ENCODE results near the gene LRRK2. TPM values are rescaled to one million over a fixed set of nuclear protein-coding genes. Genes with fewer than 3 reads are reported as not detected.

Gene LRRK2
- total RNA-seq, 1 experiment from 2014 or later = 0.13 TPM

- intact Hi-C loops (cut with micrococcal nuclease; ENCODE audit: unreplicated experiment) (no loop called here), in situ Hi-C loops (cut with HindIII; ENCODE audit: low pct_unique_long_range_greater_than_20kb, low sequenced_read_pairs) (no loop called here)
- ATAC-seq = no peak
- no peak for DNase-seq (ENCODE audit: low read depth, low spot score)
- no peaks in the 10 kb centered on the region for H3K36me3 ChIP-seq (ENCODE audit: control insufficient read depth, insufficient read depth, low read length)
- ChIA-PET CTCF (no interaction called here), POLR2A (no interaction called here)
- TF ChIP-seq REST (IDR thresholded peaks at IDR 0.05; ENCODE audit: insufficient read depth in 1 of 2, low read depth in 2 of 2, low read length in 1 of 2) (no peak), SIN3A (IDR thresholded peaks at IDR 0.05; ENCODE audit: borderline replicate concordance, insufficient read depth, low read depth, low read length) (no peak), TCF7L2 (IDR thresholded peaks at IDR 0.05; ENCODE audit: low read depth, low read length) (no peak), POLR2AphosphoS5 (IDR thresholded peaks at IDR 0.05; ENCODE audit: low read depth, low read length) (no peak)
- TF ChIP-seq, protein P1, sequence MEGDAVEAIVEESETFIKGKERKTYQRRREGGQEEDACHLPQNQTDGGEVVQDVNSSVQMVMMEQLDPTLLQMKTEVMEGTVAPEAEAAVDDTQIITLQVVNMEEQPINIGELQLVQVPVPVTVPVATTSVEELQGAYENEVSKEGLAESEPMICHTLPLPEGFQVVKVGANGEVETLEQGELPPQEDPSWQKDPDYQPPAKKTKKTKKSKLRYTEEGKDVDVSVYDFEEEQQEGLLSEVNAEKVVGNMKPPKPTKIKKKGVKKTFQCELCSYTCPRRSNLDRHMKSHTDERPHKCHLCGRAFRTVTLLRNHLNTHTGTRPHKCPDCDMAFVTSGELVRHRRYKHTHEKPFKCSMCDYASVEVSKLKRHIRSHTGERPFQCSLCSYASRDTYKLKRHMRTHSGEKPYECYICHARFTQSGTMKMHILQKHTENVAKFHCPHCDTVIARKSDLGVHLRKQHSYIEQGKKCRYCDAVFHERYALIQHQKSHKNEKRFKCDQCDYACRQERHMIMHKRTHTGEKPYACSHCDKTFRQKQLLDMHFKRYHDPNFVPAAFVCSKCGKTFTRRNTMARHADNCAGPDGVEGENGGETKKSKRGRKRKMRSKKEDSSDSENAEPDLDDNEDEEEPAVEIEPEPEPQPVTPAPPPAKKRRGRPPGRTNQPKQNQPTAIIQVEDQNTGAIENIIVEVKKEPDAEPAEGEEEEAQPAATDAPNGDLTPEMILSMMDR (IDR thresholded peaks at IDR 0.05) = no peak
- no peak overlapping the region for H3K27ac ChIP-seq (ENCODE audit: low read length)
- no peaks in the 10 kb centered on the region; the same call in 1 of the 2 replicates for H3K27me3 ChIP-seq (ENCODE audit: control insufficient read depth, insufficient read depth, low read length)
- no TSS peak for BruUV-seq (replicated peaks)
- H3K4me3 ChIP-seq (ENCODE audit: low read depth in 2 of 2, low read length in 2 of 2) = no peak overlapping the region
- no peaks in the 10 kb centered on the region for H3K4me1 ChIP-seq (ENCODE audit: control insufficient read depth, insufficient read depth, low read length)
- no peaks in the 10 kb centered on the region for H3K9me3 ChIP-seq (ENCODE audit: control insufficient read depth, insufficient read depth, low read depth, low read length)
Observed at GRCh38 chr12:40181490-40181889, 43.3 kb upstream of the LRRK2 start.

- TF ChIP-seq SIN3A (IDR thresholded peaks at IDR 0.05; ENCODE audit: borderline replicate concordance, insufficient read depth, low read depth, low read length) (no peak), REST (IDR thresholded peaks at IDR 0.05; ENCODE audit: insufficient read depth in 1 of 2, low read depth in 2 of 2, low read length in 1 of 2) (no peak), TCF7L2 (IDR thresholded peaks at IDR 0.05; ENCODE audit: low read depth, low read length) (no peak), POLR2AphosphoS5 (IDR thresholded peaks at IDR 0.05; ENCODE audit: low read depth, low read length) (no peak)
- TF ChIP-seq, protein P1 (IDR thresholded peaks at IDR 0.05) = no peak
- Histone ChIP-seq H3K27me3 (ENCODE audit: control insufficient read depth, insufficient read depth, low read length) (no peaks in the 10 kb centered on the region), H3K27ac (ENCODE audit: low read length) (no peak overlapping the region), H3K36me3 (ENCODE audit: control insufficient read depth, insufficient read depth, low read length) (no peaks in the 10 kb centered on the region), H3K4me1 (ENCODE audit: control insufficient read depth, insufficient read depth, low read length) (no peaks in the 10 kb centered on the region), H3K4me3 (ENCODE audit: low read depth in 2 of 2, low read length in 2 of 2) (no peak overlapping the region), H3K9me3 (ENCODE audit: control insufficient read depth, insufficient read depth, low read depth, low read length) (no peaks in the 10 kb centered on the region)
- no TSS peak for BruUV-seq (replicated peaks)
- ChIA-PET POLR2A (no interaction called here), CTCF (no interaction called here)
- intact Hi-C loops (cut with micrococcal nuclease; ENCODE audit: unreplicated experiment) (no loop called here), in situ Hi-C loops (cut with HindIII; ENCODE audit: low pct_unique_long_range_greater_than_20kb, low sequenced_read_pairs) (no loop called here)
- no peak for ATAC-seq
- DNase-seq (ENCODE audit: low read depth, low spot score) = no peak
Observed at GRCh38 chr12:40183715-40184114, 41.1 kb upstream of the LRRK2 start.
